Measurements from ENCODE around the gene TOR3A.
"Not testable (repeated sequence)": the region's sequence is repeated elsewhere in the genome, so short reads cannot be mapped to it uniquely, and the experiment has no call there.

Gene TOR3A, protein sequence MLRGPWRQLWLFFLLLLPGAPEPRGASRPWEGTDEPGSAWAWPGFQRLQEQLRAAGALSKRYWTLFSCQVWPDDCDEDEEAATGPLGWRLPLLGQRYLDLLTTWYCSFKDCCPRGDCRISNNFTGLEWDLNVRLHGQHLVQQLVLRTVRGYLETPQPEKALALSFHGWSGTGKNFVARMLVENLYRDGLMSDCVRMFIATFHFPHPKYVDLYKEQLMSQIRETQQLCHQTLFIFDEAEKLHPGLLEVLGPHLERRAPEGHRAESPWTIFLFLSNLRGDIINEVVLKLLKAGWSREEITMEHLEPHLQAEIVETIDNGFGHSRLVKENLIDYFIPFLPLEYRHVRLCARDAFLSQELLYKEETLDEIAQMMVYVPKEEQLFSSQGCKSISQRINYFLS

DNA sequence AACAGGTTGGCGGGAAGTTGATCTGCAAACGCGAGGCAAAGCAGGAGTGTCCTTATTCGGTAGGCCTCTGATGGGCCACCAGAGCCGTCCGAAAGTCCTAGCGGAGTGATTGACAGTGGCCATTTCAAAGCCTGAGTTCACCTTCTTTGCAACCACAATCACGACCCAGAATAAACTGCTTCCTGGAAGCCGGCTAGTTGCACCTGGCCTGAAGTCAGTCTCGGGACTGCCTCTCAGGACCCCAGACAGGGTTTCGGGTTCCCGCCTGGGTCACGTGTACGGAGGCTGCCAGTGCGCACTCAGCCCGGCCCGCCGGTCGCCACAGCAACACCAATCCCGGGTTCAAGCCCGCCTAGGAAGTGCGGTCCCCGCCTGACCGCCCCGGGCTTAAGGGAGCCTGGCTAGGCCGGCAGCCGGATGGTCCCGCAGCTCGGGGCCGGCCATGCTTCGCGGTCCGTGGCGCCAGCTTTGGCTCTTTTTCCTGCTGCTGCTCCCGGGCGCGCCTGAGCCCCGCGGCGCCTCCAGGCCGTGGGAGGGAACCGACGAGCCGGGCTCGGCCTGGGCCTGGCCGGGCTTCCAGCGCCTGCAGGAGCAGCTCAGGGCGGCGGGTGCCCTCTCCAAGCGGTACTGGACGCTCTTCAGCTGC lies at the start of gene TOR3A:
TSS of gene TOR3A (plus strand) at position 384 of the 646 bp plus-strand sequence. CDS start at position 443, 59 bp downstream.
- DNase-seq: peak; percentile 98

DNA sequence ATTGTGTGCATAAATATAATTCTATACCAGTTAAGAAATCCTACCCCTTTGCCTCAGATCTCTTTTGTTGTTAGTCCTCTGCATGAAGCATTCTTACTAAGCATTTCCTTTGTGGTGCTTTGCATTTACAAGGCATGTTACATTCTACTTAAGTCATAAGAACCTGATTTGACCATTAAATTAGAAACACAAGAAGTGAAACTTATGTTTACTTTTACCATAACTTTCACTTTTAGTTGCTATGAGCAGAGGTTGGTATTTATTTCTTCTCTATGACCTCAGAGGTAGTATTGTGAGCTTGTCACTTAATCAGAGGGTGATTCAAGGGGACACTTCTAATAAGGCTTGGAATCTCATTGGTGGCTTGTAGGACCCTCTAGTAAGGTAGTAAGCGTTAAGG lies 47.1 kb upstream of the TOR3A start:
- no peak for DNase-seq

DNA sequence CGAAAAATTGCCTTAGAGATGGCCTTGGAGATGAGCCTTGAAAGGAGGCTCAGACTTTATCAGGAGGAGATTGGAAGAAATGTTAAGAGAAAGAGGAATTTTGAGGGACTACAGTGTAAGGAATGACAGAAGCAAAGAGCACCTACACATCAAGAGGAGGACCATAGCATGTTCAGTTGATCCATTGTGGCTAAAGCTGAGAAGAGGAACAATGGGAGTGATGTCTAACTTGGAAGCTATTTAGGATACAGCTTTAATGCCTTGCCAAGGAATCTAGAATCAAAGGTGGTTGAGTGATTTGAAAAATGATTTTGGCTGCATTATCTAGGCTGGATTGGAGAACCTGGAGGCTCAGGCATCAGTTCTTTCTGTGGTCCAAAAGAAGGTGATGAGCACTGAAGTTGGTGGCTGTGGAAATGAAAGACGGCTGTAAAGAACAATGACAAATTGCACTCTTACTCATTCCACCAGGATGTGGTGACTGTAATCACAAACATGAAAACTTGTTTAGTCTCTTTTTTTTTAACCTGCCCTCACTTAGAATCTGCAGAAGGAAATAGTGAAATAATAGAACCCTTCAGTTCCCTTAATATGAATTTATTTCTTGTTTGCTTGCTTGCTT lies 44.9 kb upstream of the TOR3A start:
- no peak for DNase-seq

DNA sequence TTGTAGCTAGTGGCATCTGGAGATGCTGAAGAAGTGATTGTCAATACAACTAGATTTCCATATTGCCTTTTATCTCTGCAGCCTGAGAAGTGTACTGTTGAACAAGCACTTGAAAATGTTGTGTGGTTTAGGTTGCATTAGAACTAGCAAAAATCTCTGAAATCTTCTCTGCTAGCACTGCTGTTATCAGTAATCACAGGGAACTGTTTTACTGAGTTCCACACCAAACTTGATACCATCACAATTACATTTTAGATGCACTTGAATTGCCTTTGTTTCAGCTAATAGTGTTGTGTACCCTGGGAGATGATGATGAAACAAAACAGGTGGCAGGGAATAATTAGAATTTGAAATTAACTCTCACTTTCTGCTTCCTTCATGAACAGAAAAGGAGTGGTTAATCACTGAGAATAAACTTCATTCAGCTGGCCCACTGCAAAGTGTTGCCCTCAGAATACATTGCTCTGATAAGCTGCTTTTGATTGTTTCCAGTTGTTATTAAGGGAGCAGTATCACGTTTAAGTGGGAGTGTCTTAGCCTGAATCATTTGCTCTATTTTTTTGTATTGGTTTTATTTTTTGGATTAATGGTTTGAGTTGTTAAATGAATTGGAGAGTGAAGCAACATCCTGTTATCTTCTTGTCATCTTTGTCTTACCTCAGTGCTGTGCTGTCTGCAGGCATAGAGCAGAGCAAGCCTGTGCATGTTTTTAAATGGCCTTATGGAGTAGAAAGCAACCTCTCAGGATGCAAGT lies 43.2 kb upstream of the TOR3A start:
- no peak for DNase-seq

DNA sequence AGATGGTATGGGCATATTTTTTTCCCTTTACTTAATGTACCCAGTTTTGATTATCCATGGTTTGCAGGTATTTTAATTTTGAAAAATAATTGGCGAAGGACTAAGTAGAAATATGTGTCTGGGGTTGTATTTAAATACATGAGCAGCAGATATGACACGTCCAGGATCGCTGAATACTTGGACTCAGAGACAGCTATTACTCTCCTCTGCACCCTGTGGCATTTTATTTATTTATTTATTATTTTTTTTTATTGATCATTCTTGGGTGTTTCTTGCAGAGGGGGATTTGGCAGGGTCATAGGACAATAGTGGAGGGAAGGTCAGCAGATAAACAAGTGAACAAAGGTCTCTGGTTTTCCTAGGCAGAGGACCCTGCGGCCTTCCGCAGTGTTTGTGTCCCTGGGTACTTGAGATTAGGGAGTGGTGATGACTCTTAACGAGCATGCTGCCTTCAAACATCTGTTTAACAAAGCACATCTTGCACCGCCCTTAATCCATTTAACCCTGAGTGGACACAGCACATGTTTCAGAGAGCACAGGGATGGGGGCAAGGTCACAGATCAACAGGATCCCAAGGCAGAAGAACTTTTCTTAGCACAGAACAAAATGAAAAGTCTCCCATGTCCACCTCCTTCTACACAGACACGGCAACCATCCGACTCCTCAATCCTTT lies 42.2 kb upstream of the TOR3A start:
- DNase-seq: not testable (repeated sequence)

DNA sequence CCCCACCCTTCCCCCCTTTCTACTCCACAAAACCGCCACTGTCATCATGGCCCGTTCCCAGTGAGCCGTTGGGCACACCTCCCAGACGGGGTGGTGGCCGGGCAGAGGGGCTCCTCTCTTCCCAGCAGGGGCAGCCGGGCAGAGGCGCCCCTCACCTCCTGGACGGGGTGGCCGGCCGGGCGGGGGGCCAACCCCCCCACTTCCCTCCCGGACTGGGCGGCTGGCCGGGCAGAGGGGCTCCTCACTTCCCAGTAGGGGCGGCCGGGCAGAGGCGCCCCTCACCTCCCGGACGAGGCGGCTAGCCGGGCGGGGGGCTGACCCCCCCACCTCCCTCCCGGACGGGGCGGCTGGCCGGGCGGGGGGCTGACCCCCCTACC lies 41.7 kb upstream of the TOR3A start:
- not testable (repeated sequence) for DNase-seq

DNA sequence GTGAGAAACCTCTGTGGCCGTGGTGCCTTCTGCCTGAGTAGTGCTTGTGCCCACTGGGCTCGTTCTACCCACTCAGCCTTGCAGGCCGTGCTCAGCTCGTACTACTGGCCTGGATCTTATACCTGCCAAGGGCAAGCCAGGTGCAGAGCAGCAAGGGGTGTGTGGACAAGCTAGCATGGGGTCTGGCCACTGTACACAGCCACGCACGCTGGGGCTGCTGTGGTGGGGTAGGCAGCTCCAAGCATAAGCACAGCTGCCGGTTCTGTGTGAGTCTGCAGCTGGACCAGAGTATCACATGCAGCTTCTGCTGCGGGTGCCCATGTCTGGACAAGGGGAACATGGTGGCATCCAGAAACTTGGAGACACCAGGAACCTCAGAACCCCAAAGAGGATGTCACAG lies 39.8 kb upstream of the TOR3A start:
- no peak for DNase-seq

DNA sequence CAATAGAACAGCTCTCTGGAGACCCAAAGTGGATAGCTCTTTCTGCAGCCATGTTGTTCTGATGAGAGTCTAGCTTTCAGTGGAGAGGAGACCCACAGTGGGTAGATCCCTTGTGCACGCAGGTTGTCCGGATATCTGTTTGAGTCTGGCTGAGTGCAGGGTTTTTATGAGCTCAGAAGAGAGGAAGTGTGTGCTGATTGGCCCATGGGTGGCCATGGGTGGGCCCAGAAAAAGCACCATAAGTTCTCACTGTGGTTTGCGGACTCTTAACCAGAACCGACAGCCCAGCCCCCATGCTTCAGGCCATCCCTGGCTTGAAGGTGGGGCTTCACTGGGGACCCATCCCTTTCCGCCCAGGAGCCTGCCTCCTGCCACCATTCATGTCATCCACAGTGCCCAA lies 39.2 kb upstream of the TOR3A start:
- no peak for DNase-seq

DNA sequence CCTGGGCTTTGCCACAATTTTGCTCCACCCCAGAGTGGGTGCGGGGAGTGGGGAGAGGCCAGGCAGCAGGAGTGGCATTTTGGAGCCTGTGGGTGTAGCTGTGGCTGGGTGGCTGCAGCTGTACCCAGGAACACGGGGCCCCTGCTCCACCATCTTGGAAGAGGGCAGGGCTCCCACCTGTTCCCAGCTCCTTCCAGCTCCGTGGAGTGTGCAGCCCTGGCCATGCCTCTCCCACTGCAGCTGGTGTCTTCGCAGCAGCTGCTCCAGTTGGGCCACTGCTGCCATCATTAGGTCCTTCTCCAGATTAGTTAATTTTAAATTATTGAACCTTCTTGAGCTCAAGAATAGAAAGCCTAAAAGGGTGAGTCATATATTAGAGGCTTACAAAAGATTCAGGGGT lies 38.6 kb upstream of the TOR3A start:
- DNase-seq: no peak

DNA sequence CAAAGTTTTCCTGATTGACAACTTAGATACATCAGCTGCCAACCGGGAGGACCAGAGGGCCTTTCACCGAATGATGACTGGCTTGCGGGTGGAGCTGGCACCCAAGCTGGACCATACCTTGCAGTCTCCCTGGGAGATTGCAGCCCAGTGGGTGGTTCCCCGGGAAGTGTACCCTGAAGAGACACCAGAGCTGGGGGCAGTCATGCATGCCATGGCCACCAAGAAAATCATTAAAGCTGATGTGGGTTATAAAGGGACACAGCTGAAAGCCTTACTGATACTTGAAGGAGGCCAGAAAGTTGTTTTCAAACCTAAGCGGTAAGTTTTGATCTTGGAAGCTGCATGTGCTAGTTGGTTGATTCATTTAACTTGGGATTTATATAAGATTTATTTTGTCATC lies 38.0 kb upstream of the TOR3A start:
- DNase-seq: no peak

DNA sequence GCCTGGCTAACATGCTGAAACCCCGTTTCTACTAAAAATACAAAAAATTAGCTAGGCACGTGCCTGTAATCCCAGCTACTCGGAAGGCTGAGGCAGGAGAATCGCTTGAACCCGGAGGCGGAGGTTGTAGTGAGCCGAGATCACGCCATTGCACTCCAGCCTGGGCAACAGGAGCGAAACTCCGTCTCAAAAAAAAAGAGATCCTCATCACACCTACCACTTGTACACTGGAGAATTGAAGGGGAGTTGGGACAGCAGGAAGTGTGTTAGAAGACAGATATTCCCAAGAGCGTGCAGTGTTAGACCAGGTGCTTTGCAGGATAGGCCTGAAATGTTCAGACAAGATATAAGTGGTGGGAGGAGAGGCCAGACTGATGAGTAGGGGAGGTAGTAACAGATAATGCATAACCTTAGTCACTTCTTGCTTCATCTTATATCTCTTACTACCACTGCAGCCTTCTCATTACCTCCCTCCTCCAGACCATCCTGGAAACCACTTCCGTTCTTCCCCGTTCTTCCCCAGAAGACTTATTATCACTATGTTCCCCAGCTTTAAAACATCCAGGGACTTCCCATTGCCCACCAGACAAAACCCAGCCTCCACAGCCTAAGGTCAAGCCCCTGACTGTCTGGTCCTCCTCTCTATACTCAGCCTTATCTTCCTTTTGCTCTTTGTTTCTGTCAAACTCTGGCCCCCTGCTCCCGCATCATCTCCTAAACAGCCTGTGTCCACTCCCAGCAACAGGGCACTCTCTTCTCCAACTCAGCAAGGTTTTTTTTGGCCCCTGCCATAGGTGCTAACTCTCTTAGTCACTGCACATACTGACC lies 34.8 kb upstream of the TOR3A start:
- peak; percentile 58 for DNase-seq

DNA sequence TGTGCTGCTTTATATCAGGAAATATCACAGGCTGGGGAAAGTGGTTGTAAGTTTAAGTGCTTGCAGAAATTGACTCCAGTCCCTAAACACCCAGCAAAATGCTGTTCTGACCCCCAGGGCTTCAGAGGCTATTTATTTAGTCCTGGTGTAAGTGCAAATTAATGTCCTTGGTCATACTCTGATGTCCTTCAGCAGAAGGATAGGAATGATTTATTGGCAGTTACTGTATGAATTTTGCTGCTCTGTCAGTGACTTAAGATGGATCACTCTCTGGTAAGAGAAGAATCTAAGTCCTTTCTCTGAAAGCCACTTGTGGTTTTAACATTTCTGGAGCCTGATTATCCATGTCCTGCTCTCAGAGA lies 34.3 kb upstream of the TOR3A start:
- no peak for DNase-seq

DNA sequence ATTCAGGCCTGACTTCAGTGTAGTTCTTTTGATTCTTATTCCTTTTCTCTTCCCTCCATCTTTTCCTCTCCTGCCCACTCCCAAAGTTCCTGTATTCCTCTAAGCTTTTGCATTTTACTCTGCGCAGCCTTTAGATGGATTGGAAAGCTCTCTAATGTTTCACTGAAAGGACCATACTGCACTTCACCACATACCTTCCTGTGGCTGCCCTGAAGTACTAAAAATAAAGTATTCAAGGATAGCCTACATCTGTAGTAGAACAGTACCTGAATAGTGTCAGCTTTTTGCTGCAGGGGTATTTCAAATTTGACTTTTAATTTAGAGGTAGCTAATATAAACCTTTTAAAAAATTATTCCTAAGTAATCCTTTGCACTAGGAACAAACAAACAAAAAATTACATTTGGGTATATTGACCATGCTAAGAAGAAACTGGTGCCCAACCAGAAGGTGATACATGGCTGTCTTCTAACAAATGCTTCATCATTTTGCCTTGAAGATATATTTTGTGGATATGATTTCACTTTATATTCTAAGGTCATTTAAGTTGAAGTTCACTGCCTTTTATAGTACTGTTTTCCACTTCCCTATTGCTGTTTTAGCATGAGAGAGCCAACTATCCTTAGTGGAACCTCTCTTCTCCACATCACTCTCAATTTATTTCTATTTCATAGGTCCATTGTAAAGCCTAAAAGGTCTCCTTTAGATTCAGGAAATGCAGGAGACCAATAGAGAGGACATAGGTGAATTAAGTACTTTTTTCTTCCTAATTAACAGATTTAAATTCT lies 33.3 kb upstream of the TOR3A start:
- no peak for DNase-seq

DNA sequence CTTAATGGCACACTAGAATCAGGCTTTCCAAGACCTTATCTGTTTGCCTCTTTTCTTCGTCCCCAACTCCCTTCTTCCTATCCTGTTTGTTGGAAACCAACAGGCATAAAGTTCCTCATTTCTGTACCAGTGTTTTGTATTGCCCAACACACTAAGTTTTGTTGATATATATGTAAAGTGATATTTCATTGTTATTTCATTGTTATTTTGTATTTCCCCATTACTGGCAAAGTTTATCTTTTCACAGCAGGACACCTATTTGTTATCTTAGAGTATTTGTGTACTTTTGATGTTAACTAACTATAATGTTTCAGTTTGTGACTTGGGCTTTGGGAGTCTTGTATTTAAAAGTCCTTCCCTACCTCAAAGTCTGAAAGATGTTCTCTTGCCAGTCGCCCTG lies 29.1 kb upstream of the TOR3A start:
- no peak for DNase-seq

DNA sequence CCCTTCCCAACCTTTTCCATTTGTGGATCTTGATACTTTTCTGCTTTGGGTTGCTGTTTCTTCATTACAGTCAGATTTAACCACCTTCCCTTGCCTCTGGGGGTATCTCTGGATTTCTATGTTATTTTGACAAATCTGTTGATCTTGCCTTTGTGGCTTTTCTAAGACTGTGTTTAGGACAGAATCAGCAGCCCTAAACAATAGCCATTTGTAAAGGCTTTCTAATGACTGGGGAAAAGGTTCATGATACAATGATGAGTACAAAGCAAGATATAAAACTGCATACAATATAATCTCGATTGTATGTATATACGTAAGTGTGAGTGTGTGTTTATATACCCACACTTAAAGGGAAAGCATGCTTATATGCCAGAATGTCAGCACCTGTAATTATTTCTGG lies 28.4 kb upstream of the TOR3A start:
- DNase-seq: no peak

DNA sequence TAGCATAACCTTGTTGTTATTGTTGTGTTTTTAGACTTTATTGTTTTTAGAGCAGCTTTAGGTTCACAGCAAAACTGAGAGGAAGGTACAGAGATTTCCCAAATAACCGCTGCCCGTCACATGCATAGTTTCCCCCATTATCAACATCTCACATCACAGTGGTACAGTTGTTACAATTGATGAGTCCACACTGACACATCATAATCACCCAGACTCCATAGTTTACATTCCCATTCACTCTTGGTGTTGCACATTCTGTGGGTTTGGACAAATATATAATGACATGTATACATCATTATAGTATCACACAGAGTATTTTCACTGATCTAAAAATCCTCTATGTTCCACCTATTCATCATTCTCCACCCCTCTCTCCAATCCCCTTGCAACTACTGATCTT lies 25.9 kb upstream of the TOR3A start:
- no peak for DNase-seq

DNA sequence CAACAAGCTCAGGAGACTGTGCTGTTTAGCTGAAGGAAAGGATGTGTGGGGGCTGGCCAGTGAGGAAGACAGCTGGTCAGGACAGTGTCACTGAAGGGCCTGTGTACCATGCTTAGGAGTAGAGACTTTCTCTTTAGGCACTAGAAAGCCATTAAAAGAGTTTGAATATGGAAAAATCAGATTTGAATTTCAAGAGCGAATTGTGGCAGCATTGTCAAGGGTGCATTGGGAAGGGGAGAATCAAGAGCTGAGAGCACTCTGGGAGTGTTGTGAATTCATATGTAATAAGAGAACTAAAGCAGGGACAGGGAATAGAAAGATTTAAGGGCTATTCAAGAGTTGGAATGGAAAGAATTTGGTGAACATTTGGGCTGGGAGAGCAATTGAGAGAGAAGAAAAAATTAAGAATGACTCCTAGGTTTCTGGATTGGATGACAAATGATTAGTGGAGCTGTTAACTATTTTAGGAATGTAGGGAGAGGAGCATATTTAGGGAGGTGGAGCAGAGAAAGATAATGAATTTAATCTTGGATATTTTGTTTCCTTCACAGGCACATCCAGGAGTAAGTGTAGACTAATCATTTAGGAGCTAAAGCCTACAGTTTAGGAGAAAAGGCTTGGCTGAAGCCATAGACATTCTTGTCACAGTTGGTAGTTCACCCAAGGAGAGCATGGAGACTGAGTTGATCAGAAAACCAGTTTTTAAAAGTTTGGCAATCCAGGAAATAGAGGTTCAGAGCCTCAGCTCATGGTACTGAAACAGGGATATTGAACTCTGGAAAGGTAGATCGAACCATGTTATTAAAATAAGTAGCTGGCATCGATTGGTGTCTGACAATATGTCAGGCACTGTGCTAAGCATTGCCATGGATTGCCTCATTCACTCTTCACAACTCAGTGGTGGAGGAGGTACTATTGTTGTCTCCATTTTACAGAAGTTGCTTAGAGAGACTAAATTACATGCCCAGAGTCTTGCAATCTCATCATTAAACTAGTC lies 23.1 kb upstream of the TOR3A start:
- no peak for DNase-seq

DNA sequence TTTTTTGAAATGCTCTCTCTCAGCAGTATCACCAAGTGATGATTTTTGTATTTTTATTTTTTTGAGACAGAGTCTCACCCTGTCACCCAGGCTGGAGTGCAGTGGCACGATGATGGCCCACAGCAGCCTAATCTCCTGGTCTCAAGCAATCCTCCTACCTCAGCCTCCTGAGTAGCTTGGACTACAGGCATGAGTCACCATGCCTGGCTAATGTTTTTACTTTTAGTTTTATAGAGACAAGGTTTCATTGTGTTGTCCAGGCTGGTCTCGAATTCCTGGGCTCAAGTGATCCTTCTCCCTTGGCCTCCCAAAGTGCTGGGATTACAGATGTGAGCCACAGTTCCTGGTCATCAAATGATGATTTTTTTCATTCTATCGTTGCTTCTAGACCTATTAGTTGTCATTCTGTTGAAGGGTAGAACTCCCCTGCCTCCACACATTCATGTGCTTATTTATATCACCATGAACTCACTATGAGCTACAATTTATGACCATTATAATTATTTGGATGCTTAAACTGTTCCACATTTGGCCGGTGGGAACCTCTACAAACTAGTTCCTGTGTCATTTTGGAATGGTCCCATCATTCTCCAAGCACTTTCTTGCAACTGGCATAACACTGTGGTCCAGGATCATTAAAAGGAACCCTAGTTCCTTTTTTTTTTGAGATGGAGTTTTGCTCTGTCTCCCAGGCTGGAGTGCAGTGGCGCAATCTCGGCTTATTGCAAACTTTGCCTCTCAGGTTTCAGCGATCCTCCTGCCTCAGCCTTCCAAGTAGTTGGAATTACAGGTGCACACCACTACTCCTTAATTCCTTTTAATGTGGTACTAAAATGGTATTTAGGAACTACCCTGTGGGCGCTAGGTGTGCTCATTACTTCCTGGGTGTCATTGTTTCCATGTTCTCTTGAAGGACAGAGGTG lies 20.2 kb upstream of the TOR3A start:
- DNase-seq: no peak

DNA sequence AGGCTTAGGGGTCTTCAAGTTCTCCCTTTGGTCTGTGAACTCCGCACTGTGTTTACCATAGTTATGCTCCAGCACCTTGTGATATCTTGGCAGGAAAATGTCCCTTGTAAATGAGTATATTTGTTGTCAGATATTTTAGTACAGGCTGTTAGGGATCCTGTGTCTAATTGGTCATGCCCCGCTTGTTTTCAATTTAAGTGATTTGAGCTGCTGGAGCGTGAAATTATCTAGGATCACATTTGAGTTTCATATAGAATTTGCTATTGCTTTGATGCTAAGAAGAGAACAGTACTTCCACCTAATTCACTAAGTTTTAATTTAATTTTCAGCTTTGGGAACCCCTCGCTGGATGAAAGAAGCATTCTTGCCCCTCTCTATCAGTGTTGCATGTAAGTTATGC lies 15.4 kb upstream of the TOR3A start:
- DNase-seq: no peak

Data from islet precursor cell (in vitro differentiated cells).